Sigmoid colon (tissue), 7 donors: ENCODE measurements around the gene ACLY. TPM values are rescaled to one million over a fixed set of nuclear protein-coding genes. Genes with fewer than 3 reads are reported as not detected.
"Not testable (repeated sequence)": the region's sequence is repeated elsewhere in the genome, so short reads cannot be mapped to it uniquely, and the experiment has no call there.

ENCODE experiments used
- DNase-seq: peaks from one replicate; pipeline ENCODE4 v3.0.0-alpha.2; 2019
- H3K27ac ChIP-seq, 4 donors: fragments of 200-600 bp; sonication (generic); one replicate each; pipeline ENCODE4 v1.5.1; 2016 to 2019; ENCODE audit warnings: mild to moderate bottlenecking in 1 of 4
- H3K27me3 ChIP-seq, 3 donors: fragments of 200-600 bp; sonication (generic); one replicate each; pipeline ENCODE4 v1.5.1; 2019; ENCODE audit warnings: mild to moderate bottlenecking in 1 of 3
- H3K36me3 ChIP-seq, 4 donors: fragments of 200-600 bp; sonication (generic); one replicate each; pipeline ENCODE4 v1.5.1; 2016 to 2019
- H3K4me1 ChIP-seq, 4 donors: fragments of 200-600 bp; sonication (generic); one replicate each; pipeline ENCODE4 v1.5.1; 2017 to 2019
- H3K4me3 ChIP-seq, 4 donors: fragments of 200-600 bp; sonication (generic); one replicate each; pipeline ENCODE4 v1.5.1; 2017 to 2019; ENCODE audit warnings: mild to moderate bottlenecking in 2 of 4, moderate library complexity in 1 of 4
- H3K9me3 ChIP-seq, 4 donors: fragments of 200-600 bp in 3 of 4; sonication (generic) in 3 of 4; one replicate each; pipeline versions ENCODE4 v1.5.1 to v1.6.1; 2013 to 2019
- EP300 ChIP-seq, 4 donors: sonication (generic); formaldehyde crosslinking; IDR thresholded peaks; one replicate each; pipeline ENCODE4 v1.6.1; 2017; ENCODE audit warnings: antibody characterized with exemption in 4 of 4
- POLR2A ChIP-seq, 2 donors: fragments of 450-650 bp; IDR thresholded peaks; one replicate each; pipeline ENCODE4 v1.6.1; 2016; ENCODE audit warnings: antibody characterized with exemption in 2 of 2, mild to moderate bottlenecking in 2 of 2, moderate library complexity in 2 of 2
- POLR2AphosphoS5 ChIP-seq, 4 donors: sonication (generic); formaldehyde crosslinking; IDR thresholded peaks; one replicate each; pipeline ENCODE4 v1.6.1; 2017; ENCODE audit warnings: antibody characterized with exemption in 4 of 4
- WGBS, 2 donors: extraction: QIAGEN DNeasy Blood & Tissue Kit; methylation state at CpG; one replicate each; pipeline ENCODE4 v1.1.7; 2013; 5-methylcytosine and 5-hydroxymethylcytosine counted together
- intact Hi-C: fragments of 100-400 bp; cut with DNase I; formaldehyde crosslinking; loops from one replicate; pipeline ENCODE4 v1.15.1; 2023
- polyA plus RNA-seq, 3 donors: library from polyadenylated mRNA; stranded (reverse); fragments of 200-250 nt; gene quantifications; one replicate each; pipeline ENCODE4 v1.2.3, GENCODE V29; 2013
- total RNA-seq, 4 donors: library from RNA; depleted of rRNA; stranded (reverse); fragments of >200 nt; gene quantifications; one replicate each; pipeline ENCODE4 v1.1.0, GENCODE V29; 2016
- TF ChIP-seq, protein P1 (sequence below), 4 experiments: fragments of 450-650 bp in 3 of 4; fragments of 200-600 bp in 1 of 4; IDR thresholded peaks; one replicate each; pipeline ENCODE4 v1.5.1; 2016 to 2019; ENCODE audit warnings: antibody characterized with exemption in 4 of 4, mild to moderate bottlenecking in 3 of 4, moderate library complexity in 2 of 4
- donor health status: healthy with polysubstance abuse.
- donor health status: Bipolar disorder and iron deficiency.
- donor health status: healthy.

ACLY gene
- total and polyA plus RNA-seq, 7 donors, result 27.0 to 56.2 (median 41.0) TPM

DNA sequence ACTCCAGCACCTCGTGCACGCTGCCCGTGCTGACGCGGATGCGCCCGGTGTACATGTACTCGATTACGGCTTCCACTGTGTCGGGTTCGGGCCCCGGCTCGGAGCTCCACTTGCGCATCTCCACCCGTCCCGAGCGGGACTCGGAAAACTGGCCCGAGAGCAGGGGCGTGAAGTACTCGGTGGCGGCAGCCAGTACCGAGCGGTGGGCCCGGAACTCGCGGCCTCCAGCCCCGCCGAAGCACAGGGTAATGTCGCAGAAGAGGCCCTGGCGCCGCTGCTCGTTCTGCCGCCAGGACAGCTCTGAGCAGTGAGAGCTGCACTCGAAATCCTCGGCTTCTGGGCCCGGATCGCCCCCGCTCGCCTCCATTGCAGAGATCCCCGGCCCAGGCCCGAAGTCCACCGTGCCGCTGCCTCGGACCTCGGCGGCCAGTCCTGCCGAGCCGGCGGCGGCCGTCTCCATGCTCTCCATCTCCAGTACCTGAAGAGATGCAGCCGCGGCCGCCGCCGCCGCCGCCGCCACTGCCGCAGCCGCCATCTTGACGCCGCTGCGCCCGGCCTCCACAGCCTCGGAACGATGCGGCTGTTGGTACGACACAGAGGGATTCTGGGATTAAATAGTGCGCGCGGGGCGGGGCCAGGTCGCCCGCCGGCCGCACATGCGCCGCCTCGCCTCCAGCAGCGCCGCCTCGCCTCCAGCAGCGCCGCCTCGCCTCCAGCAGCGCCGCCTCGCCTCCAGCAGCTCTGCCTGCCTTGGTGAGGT lies 53.7 kb downstream of the ACLY start, which contains the start of gene KLHL11:
Gene KLHL11 (minus strand): TSS at position 588 of the 760 bp plus-strand sequence. CDS start 53 bp downstream, at position 535.
- TF ChIP-seq POLR2A (IDR thresholded peaks at IDR 0.05) (peak; percentile 58 to 64), POLR2AphosphoS5 (IDR thresholded peaks at IDR 0.05) (peak; percentile 77 to 91 (median 89)), EP300 (IDR thresholded peaks at IDR 0.05) (no peak)
- H3K4me3 ChIP-seq, result peak within 1 kb of the TSS; percentile 82 to 98 (median 90)
- H3K36me3 ChIP-seq, result peaks cover 0 to 32% (median 3%) of the 10 kb centered on the region in 4 donors
- H3K9me3 ChIP-seq, result no peaks in the 10 kb centered on the region
- 0% methylated on average over 90 of the region's 90 CpGs for WGBS, 2 donors
- peak within 1 kb of the TSS; percentile 93 to 96 (median 96) for H3K27ac ChIP-seq
- intact Hi-C loops, result loop anchor here (1.0 to 2.0 kb wide), 2 partner anchors 52 to 127 kb away; partner anchors contain the start of gene FKBP10
- H3K27me3 ChIP-seq, result no peaks in the 10 kb centered on the region
- peak; percentile 94 for DNase-seq
- H3K4me1 ChIP-seq, result peaks cover 0 to 30% (median 26%) of the 10 kb centered on the region in 4 donors

DNA sequence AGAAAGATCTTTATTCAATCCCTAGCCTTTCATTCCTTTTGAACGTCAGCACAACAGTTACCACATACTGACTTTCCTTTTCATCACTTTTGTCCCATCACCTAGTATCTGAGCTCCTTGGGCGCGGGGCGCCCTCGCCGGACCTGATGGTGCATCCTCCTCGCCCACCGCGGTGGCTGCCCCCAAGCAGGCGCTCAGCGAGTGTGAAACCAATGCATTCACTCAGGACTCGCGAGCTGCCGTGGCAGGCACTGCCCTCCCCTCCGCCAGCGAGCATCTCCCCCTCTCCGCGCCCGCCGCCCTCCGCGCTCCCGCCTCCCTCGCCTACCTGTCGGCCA lies 54.3 kb downstream of the ACLY start:
- 1% methylated on average over 25 of the region's 25 CpGs for WGBS, 2 donors
- intact Hi-C loops, result loop anchor here (2.0 kb wide), 1 partner anchor 52 kb away; the partner anchor contains the start of gene FKBP10
- TF ChIP-seq, protein P1, sequence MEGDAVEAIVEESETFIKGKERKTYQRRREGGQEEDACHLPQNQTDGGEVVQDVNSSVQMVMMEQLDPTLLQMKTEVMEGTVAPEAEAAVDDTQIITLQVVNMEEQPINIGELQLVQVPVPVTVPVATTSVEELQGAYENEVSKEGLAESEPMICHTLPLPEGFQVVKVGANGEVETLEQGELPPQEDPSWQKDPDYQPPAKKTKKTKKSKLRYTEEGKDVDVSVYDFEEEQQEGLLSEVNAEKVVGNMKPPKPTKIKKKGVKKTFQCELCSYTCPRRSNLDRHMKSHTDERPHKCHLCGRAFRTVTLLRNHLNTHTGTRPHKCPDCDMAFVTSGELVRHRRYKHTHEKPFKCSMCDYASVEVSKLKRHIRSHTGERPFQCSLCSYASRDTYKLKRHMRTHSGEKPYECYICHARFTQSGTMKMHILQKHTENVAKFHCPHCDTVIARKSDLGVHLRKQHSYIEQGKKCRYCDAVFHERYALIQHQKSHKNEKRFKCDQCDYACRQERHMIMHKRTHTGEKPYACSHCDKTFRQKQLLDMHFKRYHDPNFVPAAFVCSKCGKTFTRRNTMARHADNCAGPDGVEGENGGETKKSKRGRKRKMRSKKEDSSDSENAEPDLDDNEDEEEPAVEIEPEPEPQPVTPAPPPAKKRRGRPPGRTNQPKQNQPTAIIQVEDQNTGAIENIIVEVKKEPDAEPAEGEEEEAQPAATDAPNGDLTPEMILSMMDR (IDR thresholded peaks at IDR 0.05), result no peak
- TF ChIP-seq POLR2AphosphoS5 (IDR thresholded peaks at IDR 0.05) (no peak), EP300 (IDR thresholded peaks at IDR 0.05) (no peak), POLR2A (IDR thresholded peaks at IDR 0.05) (no peak)
- DNase-seq, result peak; percentile 83
- H3K27me3 ChIP-seq, result no peaks in the 10 kb centered on the region
- no peaks in the 10 kb centered on the region for H3K9me3 ChIP-seq
- peak overlapping the region; percentile 93 to 96 (median 96) for H3K27ac ChIP-seq
- H3K4me3 ChIP-seq, result peak overlapping the region; percentile 82 to 98 (median 90)
- H3K36me3 ChIP-seq, result peaks cover 0 to 26% (median under 1%) of the 10 kb centered on the region in 4 donors
- H3K4me1 ChIP-seq, result peaks cover 0 to 30% (median 26%) of the 10 kb centered on the region in 4 donors

DNA sequence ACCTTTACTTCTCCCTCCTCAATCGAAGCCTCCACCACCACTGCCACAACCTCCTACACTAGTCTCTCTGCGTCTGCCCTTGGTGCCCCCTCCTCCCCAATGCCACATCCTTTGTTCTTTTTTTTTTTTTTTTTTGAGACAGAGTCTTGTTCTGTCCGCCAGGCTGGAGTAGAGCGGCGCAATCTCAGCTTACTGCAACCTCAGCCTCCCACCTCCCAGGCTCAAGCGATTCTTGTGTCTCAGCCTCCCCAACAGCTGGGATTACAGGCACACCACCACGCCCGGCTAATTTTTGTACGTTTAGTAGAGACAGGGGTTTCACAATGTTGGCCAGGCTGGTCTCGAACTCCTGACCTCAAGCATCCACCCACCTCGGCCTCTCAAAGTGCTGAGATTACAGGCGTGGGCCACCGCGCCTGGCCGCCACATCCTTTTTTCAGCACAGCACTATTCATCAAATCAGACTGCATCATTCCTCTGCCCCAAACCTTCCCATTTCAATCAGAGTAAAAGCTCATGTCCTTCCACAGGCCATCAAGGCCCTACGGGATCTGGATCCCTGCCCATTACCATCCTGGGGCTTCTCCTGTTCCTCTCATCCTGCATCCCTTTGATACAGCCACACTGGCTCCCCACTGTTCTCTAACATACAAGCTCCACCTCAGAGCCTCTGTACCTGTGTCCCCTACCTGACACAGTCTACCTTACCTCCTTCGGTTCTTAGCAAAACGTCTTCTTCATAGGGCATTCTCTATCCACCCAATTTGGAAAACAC lies 55.5 kb downstream of the ACLY start:
- DNase-seq, result no peak
- H3K4me3 ChIP-seq, result peak overlapping the region in 3 of 4 donors; percentile 82 to 98 (median 88)
- H3K4me1 ChIP-seq, result peaks cover 0 to 30% (median 26%) of the 10 kb centered on the region in 4 donors
- no peaks in the 10 kb centered on the region for H3K27me3 ChIP-seq
- 58 to 66% methylated on average over 18 of the region's 18 CpGs for WGBS, 2 donors
- H3K36me3 ChIP-seq, result peaks cover 0 to 15% (median 0%) of the 10 kb centered on the region in 4 donors
- intact Hi-C loops, result no loop called here
- no peaks in the 10 kb centered on the region for H3K9me3 ChIP-seq
- no peak overlapping the region for H3K27ac ChIP-seq
- TF ChIP-seq EP300 (IDR thresholded peaks at IDR 0.05) (no peak), POLR2AphosphoS5 (IDR thresholded peaks at IDR 0.05) (no peak)

DNA sequence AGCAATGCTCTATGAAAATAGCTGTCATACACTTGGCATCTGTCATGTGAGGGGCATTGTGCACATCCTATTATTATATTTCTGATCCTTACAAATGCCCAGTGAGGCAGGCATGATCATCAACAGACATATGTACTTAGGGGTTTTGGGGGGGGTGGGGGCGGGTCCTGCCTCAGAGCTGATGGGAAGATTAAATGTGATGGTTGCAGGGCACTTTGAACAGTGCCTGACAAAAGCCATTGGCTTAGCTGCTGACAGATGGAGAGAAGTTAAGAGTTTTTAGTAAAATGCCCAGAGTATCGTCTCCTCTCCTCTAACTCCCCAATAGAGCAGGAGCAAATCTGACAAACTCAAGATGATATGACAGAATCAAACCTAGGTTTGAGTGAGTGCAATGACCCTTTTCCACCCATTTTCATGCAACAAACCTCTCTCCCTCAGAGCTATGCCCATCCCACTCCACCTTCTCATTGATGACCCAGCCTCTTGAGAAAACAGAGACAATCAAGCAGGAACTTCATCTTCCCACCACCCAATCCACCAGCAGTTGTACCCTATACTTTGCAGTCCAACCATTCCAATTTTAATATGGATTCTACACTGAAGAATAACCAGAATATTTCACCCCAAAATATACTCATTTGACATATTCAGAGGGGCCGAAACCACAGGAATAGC lies 58.4 kb downstream of the ACLY start:
- no peak overlapping the region for H3K27ac ChIP-seq
- no peaks in the 10 kb centered on the region for H3K27me3 ChIP-seq
- intact Hi-C loops, result no loop called here
- no peaks in the 10 kb centered on the region for H3K9me3 ChIP-seq
- DNase-seq, result no peak
- no peak overlapping the region for H3K4me3 ChIP-seq
- H3K4me1 ChIP-seq, result peaks cover 0 to 30% (median 26%) of the 10 kb centered on the region in 4 donors
- TF ChIP-seq POLR2A (IDR thresholded peaks at IDR 0.05), result no peak
- no peak for TF ChIP-seq EP300 (IDR thresholded peaks at IDR 0.05)
- TF ChIP-seq, protein P1 (IDR thresholded peaks at IDR 0.05), result no peak
- TF ChIP-seq POLR2AphosphoS5 (IDR thresholded peaks at IDR 0.05), result no peak
- H3K36me3 ChIP-seq, result no peaks in the 10 kb centered on the region
- WGBS, 2 donors, result 81 to 85% methylated on average over 3 of the region's 3 CpGs

DNA sequence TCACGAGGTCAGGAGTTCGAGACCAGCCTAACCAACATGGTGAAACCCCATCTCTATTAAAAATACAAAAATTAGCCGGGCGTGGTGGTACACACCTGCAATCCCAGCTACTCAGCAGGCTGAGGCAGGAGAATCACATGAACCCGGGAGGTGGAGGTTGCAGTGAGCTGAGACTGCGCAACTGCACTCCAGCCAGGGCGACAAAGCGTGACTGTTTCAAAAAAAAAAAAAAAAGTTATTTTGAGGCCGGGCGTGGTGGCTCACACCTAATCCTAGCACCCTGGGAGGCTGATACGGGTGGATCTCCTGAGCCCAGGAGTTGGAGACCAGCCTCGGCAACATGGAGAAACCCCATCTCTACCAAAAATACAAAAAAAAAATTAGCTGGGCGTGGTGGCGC lies 67.4 kb downstream of the ACLY start:
- intact Hi-C loops, H3K9me3 ChIP-seq, H3K4me3 ChIP-seq, H3K27me3 ChIP-seq, H3K27ac ChIP-seq, DNase-seq: not testable (repeated sequence)
- Histone ChIP-seq H3K4me1 (peaks cover 0 to 25% (median 11%) of the 10 kb centered on the region in 4 donors), H3K36me3 (peaks cover 0 to 27% (median 11%) of the 10 kb centered on the region in 4 donors)
- WGBS, 2 donors, result 94 to 96% methylated on average over 14 of the region's 14 CpGs
